HG03280 (cell line): ENCODE measurements around the gene BACH2.
"Not testable (repeated sequence)": the region's sequence is repeated elsewhere in the genome, so short reads cannot be mapped to it uniquely, and the experiment has no call there.

ENCODE experiments used
- ATAC-seq: cut with Tn5 transposase; IDR thresholded peaks from one replicate; pipeline ENCODE4 v1.9.1; 2021; ENCODE audit warnings: mild to moderate bottlenecking, moderate library complexity; ENCODE audit not compliant: unreplicated experiment

BACH2 gene

GRCh38 chr6:90166155-90166924, 130.3 kb downstream of the BACH2 start:
- ATAC-seq: not testable (repeated sequence)

GRCh38 chr6:90162648-90163387, 133.8 kb downstream of the BACH2 start:
- no peak for ATAC-seq

GRCh38 chr6:90160013-90160412, 136.6 kb downstream of the BACH2 start:
- no peak for ATAC-seq

GRCh38 chr6:90159452-90159851, 137.2 kb downstream of the BACH2 start:
- ATAC-seq: no peak

GRCh38 chr6:90158936-90159335, 137.7 kb downstream of the BACH2 start:
- no peak for ATAC-seq

GRCh38 chr6:90157441-90157840, 139.2 kb downstream of the BACH2 start:
- ATAC-seq: no peak

- ATAC-seq: no peak
These were observed 139.8 kb downstream of the BACH2 start for GRCh38 chr6:90156861-90157260.

- no peak for ATAC-seq
These were observed 141.7 kb downstream of the BACH2 start for GRCh38 chr6:90154755-90155470.

- no peak for ATAC-seq
These were observed 144.8 kb downstream of the BACH2 start for GRCh38 chr6:90151576-90152422.

GRCh38 chr6:90149280-90149679, 147.4 kb downstream of the BACH2 start:
- ATAC-seq: no peak

GRCh38 chr6:90148867-90149266, 147.8 kb downstream of the BACH2 start:
- no peak for ATAC-seq

GRCh38 chr6:90146921-90147649, 149.6 kb downstream of the BACH2 start:
- ATAC-seq: no peak

GRCh38 chr6:90146024-90146423, 150.6 kb downstream of the BACH2 start:
- no peak for ATAC-seq

- no peak for ATAC-seq
These were observed 151.6 kb downstream of the BACH2 start for GRCh38 chr6:90144928-90145555.

GRCh38 chr6:90144396-90144795, 152.2 kb downstream of the BACH2 start:
- ATAC-seq: no peak

- ATAC-seq: no peak
These were observed 156.0 kb downstream of the BACH2 start for GRCh38 chr6:90140683-90141082.

GRCh38 chr6:90139272-90139817, 157.3 kb downstream of the BACH2 start:
- ATAC-seq: no peak

GRCh38 chr6:90136837-90137568, 159.6 kb downstream of the BACH2 start:
- ATAC-seq: no peak

- no peak for ATAC-seq
These were observed 160.5 kb downstream of the BACH2 start for GRCh38 chr6:90136176-90136575.
